UCSD-AML1 (cell line): ENCODE measurements around the gene IGSF3.

ENCODE experiments used
- DNase-seq: peaks from one replicate; lab custom pipeline; 2025; ENCODE audit not compliant: unreplicated experiment; lab: John Stamatoyannopoulos, UW

IGSF3 gene

GRCh38 chr1:116532671-116533428, 134.7 kb downstream of the IGSF3 start:
- DNase-seq = no peak

GRCh38 chr1:116531917-116532316, 135.6 kb downstream of the IGSF3 start:
- DNase-seq = no peak

- DNase-seq = no peak
Observed at GRCh38 chr1:116529681-116530080, 137.9 kb downstream of the IGSF3 start.

- no peak for DNase-seq
Observed at GRCh38 chr1:116529199-116529631, 138.3 kb downstream of the IGSF3 start.

- DNase-seq = no peak
Observed at GRCh38 chr1:116528329-116529083, 139.0 kb downstream of the IGSF3 start.

- no peak for DNase-seq
Observed at GRCh38 chr1:116525440-116525839, 142.1 kb downstream of the IGSF3 start.
